NCI-H774 (cell line): ENCODE results near the gene GID8.

Source experiments
- DNase-seq: peaks from one replicate; lab custom pipeline; 2025; lab: John Stamatoyannopoulos, UW

The GID8 gene

GRCh38 chr20:62902926-62903615 is 34.9 kb upstream of the GID8 start:
- no peak for DNase-seq

DNA sequence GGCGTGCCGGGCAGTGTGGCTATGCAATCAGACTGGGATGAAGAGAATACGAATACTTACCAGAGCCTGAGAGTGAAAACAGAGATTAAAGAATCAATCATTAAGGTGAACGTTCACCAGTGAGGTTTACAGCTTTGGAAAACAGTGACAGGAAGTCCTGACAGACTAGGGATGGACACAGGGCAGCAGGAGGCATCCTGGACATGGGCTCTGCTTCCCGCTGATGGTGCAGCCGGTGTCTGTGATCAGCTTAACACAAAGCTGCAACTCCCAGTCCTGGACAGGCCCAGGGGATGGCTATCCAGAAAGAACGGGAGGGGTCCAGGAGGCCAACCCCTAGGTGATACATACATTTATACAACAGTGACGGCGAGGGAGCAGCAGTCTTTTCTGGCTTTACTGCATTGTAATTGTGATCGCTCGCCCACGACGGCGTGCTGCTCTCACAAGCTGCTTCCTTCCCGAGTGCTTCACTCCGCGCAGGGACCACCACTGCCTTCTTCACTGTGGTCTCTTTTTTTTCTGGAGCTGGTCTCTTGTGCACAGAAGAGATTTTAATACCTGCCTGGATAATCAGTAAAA is 32.3 kb upstream of the GID8 start:
- DNase-seq: no peak

GRCh38 chr20:62906209-62906608 is 31.7 kb upstream of the GID8 start:
- no peak for DNase-seq

DNA sequence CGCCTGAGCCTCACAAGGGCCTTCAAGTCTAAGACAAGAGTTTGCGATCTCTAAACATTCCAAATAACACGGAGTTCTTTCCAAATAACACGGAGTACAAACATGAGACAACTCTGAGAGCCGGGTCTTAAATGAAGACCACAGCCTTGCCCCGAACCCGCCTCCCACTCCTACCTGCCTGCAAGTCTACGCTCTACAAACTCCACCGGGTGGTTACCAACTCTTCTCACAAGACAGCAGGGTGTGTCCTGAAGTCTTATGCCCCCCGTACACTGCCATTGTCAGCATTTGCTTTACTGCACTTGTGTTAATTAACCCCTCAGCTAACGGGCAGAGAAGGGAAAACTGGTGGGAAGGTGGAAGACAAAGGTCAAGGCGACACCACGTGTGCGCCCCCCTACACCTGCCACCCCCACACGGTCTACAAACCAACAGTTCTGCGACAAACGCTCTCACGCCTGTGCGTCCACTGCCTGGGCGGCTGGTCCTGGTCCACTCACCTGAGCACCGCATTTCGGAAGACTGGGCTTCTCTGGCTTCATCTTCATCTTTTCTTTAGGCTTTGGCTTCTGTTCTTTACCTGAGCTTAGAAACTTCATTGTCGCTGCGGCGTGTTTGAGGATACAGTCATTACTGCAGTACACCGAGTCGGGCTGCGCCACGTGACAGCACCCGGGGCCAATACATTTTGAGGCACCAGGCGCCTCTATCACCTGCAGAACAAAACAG is 31.1 kb upstream of the GID8 start:
- DNase-seq: no peak

GRCh38 chr20:62907384-62908317 is 30.3 kb upstream of the GID8 start:
- no peak for DNase-seq

GRCh38 chr20:62908971-62909791 is 28.8 kb upstream of the GID8 start:
- DNase-seq: peak; percentile 74

DNA sequence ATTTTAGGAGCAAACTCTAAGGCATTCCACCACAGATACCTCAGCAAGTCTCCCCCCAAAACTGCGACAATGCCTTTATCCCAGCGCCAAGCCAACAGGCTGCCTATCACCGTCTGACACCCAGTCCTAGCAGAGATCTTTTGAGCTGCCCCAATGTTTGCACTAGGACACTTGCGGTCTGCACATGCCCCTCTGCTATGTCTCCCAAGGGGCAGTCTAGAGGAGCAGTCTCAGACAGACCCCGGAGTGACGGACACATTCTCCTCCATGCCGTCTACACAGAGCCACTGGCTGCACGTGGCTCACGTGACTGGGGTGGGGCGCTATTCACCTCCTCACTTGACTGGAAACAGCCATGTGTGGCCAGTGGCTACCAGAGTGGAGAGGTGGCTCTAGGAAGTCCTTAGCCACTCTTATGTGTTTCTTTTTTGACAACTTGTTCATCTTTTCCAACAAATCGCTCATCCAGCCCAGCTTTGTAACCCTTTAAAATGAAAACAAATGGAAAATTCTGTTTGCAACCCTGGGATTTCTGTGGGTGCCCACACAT is 27.7 kb upstream of the GID8 start:
- no peak for DNase-seq

- DNase-seq: no peak
Measured at GRCh38 chr20:62910777-62911497, 27.0 kb upstream of the GID8 start.

- DNase-seq: no peak
Measured at GRCh38 chr20:62911701-62912280, 26.2 kb upstream of the GID8 start.

GRCh38 chr20:62913043-62913630 is 24.8 kb upstream of the GID8 start:
- DNase-seq: no peak

GRCh38 chr20:62914436-62914835 is 23.5 kb upstream of the GID8 start:
- no peak for DNase-seq

DNA sequence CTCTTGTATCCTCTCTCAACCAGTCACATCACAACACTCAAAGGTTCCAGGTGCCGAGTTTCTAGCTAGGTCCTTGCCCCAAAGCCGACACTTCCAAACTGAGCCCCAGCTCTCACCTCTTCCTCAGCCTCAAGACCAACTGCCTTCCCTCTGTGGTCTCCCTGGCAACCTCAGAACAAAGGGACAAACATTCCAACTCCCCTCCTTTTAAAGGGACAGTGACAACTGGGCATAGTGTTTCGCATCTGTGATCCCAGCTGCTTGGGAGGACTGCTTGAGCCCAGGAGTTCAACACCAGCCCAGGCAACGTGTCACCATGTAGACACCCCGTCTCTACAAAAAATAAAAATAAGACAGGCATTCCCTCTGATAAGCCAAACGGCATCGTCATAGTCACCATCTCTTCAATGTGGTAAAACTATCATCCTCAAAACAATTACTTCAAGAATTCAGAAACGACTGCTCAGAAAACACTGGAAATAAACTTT is 22.9 kb upstream of the GID8 start:
- peak; percentile 54 for DNase-seq

DNA sequence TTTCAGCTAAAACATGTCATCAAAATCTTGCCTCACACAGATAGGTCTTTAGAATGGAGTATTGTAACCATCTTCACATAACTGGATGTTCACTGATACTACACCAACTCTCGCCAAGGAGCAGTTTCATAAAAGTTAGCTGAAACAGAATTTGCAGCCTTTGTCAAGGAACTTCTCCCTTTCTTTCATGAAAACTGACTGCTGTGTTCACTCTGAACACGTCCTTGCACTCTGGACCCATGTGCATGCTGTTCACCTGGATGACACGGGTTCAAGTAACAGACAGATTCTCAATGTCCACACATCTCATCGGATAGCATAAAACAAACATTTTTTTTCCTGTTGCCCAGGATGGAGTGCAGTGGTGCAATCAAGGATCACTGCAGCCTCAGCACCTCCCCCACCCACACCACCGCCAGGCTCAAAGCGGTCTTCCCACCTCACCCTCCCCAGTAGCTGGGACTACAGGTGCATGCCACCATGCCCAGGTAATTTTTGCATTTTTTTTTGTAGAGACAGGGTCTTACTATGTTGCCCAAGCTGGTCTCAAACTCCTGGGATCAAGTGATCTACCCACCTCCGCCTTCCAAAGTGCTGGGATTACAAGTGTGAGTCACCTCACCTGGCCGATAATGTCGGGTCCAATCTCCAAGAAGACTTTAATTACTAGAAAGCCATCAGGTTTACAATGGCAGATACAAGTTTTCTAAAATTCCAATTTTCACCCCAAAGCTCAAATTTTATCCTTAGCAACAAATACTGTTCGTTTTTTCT is 21.1 kb upstream of the GID8 start:
- DNase-seq: no peak

DNA sequence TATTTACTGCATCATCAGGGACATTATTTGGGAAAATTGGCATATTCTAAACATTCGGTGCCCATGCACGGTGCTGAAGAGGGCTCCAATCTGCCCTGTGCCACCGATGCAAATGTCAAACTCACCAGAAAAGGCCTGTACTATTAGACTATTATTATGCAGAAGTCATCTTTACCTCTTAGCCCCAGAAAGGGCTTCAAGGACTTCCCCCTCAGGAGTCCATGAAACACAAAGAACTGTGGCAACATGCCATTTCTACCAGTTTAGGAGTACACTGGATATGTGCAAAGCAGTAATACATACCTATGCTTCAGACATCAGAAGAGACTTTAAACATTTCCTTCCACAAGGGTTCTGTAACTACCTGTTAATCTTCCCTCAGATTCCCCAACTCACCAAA is 20.2 kb upstream of the GID8 start:
- DNase-seq: no peak

- DNase-seq: no peak
Measured at GRCh38 chr20:62918147-62918546, 19.8 kb upstream of the GID8 start.

GRCh38 chr20:62918831-62919230 is 19.1 kb upstream of the GID8 start:
- DNase-seq: no peak

GRCh38 chr20:62920039-62920645 is 17.8 kb upstream of the GID8 start:
- no peak for DNase-seq

- DNase-seq: peak; percentile 16
Measured at GRCh38 chr20:62921119-62921687, 16.7 kb upstream of the GID8 start.
